Suppressor macrophage treated with lipopolysaccharide for 4 hours (primary cell): ENCODE data around the gene PPP1R37.

Experiments
- DNase-seq: peaks from one replicate; pipeline ENCODE4 v3.0.0-alpha.2; 2020

Gene PPP1R37

GRCh38 chr19:45141203-45141900, 48.4 kb downstream of the PPP1R37 start:
- no peak for DNase-seq

DNA sequence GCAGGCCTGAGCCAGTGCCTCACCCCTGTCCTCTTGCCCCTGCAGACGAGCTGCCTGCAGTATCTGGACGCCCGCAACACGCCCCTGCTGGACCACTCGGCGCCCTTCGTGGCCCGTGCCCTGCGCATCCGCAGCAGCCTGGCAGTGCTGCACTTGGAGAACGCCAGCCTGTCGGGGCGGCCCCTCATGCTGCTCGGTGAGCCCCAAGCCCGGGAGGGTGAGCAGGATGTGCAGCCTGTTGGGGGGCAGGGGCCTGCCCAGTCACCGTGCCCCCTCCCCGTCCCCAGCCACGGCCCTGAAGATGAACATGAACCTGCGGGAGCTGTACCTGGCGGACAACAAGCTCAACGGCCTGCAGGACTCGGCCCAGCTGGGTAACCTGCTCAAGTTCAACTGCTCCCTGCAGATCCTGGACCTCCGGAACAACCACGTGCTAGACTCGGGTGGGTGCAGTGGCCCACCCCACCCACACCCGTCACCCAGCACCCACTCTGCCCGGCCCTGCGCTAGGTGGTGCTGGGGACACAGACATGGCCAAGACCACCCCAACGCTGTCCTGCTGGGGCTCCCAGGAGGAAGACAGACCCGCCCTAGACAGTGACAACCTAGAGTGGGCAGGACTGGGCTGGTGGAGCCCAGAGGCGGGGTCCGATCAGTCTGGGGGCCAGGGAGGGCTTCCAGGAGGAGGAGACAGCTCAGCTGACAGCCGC, 49.2 kb downstream of the PPP1R37 start:
- DNase-seq: no peak

- DNase-seq: no peak
Observed at GRCh38 chr19:45142726-45143110, 49.7 kb downstream of the PPP1R37 start.

- DNase-seq: no peak
Observed at GRCh38 chr19:45144431-45145269, 51.7 kb downstream of the PPP1R37 start.

DNA sequence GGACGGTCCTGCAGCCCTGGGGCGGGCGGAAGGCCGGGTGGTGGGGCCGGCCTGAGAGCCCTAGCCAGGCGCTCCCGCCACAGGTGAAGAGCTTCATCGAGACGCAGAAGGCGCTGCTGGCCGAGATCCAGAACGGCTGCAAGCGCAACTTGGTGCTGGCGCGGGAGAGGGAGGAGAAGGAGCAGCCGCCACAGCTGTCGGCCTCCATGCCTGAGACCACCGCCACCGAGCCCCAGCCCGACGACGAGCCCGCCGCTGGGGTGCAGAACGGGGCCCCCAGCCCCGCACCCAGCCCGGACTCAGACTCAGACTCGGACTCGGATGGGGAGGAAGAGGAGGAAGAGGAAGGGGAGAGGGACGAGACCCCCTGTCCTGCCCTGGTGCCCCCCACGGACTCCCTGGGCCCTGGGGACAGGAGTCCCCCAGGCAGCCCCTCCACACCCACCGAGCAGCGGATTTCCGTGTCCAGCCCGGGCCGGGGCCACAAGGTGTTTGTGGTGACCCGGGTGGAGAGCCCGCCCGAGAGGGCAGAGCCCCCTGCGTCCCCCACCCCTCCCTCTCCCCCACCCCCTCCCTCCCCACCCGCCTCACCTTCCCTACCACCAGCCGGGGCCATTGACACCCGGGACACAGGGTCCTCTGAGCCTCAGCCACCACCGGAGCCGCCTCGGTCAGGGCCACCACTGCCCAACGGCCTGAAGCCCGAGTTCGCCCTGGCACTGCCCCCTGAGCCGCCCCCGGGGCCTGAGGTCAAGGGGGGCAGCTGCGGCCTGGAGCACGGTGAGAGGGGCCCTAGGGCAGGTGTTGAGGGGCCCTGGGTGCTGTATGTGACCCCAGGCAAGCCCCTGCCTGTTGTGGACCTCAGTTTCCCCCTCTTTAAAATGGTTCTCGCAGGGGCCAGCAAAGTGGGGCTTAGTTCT, 52.6 kb downstream of the PPP1R37 start:
- no peak for DNase-seq

- no peak for DNase-seq
Observed at GRCh38 chr19:45146251-45146650, 53.3 kb downstream of the PPP1R37 start.

GRCh38 chr19:45146741-45147205, 53.8 kb downstream of the PPP1R37 start:
- DNase-seq: no peak

- DNase-seq: no peak
Observed at GRCh38 chr19:45147835-45148676, 55.1 kb downstream of the PPP1R37 start.

- no peak for DNase-seq
Observed at GRCh38 chr19:45149129-45149528, 56.1 kb downstream of the PPP1R37 start.

GRCh38 chr19:45150180-45150579, 57.2 kb downstream of the PPP1R37 start:
- DNase-seq: no peak

- no peak for DNase-seq
Observed at GRCh38 chr19:45150751-45151281, 57.8 kb downstream of the PPP1R37 start.

DNA sequence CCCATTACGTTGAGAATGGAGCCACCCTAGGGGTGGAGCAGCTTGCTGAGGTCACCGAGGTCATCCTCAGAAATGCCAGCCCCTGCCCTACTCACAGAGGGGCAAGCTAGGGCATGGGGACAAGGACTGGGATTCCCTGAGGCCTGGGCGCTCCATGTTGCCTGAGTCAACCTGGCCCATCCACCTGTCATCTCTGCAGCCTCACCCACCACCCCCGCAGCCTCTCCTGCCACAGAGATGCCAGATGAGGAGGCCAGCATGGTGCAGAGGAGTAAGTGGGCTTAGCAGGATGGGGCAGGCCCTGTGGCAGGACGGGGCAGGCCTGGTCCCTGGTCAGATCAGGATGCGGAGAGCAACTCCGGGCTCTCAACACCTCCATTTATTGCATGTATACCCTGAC, 58.3 kb downstream of the PPP1R37 start:
- DNase-seq: no peak

DNA sequence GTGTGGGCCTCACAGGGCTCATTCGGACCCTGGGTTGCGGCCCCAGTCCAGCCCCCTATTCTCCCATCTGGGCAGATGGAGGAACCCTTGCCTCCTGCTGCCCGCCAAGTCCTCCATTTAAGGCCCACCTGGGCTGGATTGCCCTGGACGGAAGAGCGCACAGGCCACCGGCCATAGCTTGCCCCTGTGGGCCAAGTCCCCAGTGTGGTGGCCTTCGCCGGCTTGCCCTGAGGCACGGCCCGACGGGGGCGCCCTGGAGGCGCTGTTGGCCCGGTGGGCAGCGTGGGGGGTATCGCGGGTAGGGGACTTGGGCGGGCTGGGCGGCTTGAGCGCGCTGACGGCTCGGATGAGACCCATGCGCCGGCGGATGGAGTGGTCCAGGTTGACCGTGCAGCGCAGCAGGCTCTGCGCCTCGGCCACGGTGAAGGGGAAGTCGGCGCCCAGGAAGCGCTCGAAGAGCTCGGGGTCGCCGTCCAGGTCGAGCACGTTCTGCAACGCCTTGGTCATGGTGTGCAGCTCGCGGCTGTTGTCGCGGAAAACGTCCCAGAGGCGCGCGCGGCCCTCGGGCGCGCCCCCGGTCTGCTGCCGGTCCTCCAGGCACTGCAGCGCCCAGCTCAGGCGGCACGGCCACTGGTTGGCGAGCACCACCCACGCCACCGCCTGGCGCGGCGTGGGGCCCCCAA, 59.0 kb downstream of the PPP1R37 start:
- no peak for DNase-seq

DNA sequence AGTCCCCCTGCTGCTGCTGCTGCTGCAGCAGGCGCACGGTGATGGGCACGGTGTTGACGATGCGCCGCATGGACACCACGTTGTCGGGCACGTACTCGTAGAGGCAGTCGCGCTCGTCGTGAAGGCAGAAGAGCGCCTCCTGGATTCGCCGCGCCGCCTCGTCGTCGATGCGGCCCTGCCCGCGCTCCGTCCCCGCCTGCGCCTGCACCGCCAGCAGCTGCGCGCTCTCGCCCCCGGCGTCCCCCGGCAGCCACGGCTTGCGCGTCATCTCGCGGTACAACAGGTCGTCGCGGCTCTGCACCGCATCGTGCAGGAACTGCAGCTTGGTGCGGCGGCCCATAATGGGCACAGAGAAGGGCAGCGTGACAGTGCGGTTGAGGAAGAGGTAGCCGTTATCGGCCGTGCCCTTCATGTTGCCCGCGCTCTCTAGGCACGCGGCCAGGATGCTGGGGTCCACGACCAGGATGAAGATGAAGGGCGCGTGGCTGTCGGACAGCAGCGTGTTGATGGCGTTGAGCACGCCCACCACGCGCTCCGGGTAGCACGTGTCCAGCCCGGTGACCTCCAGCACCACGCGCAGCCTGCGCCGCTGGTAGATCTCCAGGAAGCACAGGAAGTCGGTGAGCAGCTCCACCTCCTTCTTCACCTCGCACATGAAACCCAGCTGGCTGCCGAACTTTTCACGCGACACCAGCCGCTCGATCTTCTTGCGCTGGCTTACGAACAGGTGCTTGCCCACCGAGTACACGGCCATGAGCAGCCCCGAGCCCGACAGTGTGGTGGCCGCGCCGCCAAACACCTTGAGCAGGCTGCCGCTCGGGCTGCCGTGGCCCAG, 59.7 kb downstream of the PPP1R37 start:
- peak; percentile 33 for DNase-seq

- DNase-seq: no peak
Observed at GRCh38 chr19:45153339-45154063, 60.5 kb downstream of the PPP1R37 start.

GRCh38 chr19:45154064-45154827, 61.3 kb downstream of the PPP1R37 start:
- DNase-seq: peak; percentile 65

DNA sequence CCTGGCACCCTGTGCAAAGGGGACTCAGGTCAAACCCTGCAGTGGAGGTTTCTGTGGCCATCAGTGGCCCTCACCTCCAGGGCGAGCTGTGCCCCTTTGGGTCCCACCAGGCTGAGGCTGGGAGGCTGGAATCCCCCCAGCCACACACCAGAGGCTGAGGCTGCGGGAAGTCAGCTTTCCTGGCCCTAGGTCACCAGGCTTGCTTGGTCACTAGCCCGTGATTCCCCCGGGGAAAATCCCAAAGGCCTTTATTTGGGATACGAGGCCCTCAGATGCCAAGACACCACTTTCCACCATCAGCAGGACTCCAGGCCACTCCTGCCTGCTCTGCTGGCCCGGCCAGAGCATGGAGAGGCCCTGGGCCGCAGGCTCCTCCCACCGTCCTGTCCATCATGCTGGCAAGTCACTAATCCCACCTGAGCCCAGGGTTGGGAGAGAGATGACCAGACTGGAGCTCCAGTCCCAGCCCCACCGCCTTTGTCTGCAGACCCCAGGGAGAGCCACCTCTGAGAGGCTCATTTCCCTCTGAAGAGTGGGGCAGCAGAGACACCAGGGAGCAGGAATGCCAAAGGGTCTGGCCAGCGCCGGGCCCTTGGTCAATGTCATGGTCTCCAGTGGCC, 63.1 kb downstream of the PPP1R37 start:
- DNase-seq: no peak

DNA sequence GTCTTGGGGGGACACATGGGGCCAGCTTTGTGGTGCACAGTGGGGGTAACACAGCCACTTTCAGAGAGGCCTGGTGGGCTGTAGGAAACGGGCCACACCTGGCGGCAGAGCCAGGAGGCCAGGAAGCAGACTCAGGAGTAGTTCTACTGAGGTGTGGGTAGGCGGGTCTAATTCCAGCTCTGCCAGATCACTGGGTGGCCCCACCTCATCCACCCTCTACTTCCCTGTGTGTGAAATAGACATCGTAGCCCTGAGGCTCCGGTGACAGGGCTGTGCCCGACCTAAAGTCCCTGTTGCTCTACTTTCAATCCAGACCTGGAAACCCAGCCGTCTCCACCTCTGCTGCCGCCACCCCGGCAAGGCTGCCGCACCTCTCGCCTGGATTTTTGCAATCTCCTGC, 63.8 kb downstream of the PPP1R37 start:
- no peak for DNase-seq
